Neuronal stem cell (in vitro differentiated cells): ENCODE data around the gene C1RL.

Experiments
- DNase-seq: peaks from one replicate; pipeline ENCODE4 v3.0.0-alpha.2; 2013; ENCODE audit warnings: low spot score
- H2AFZ ChIP-seq: one replicate; pipeline ENCODE4 v1.6.1; 2013; ENCODE audit warnings: mild to moderate bottlenecking, low read length, inconsistent platforms
- H2AK5ac ChIP-seq: 2 replicates; pipeline ENCODE4 v1.6.1; 2013; ENCODE audit warnings: low read depth, mild to moderate bottlenecking, inconsistent platforms, low read length, moderate library complexity, mixed read lengths
- H2BK120ac ChIP-seq: 2 replicates; pipeline ENCODE4 v1.6.1; 2013; ENCODE audit warnings: low read depth, mild to moderate bottlenecking, inconsistent platforms, low read length, moderate library complexity, mixed read lengths
- H2BK12ac ChIP-seq: one replicate; pipeline ENCODE4 v1.6.1; 2013; ENCODE audit warnings: low read length, inconsistent platforms
- H2BK15ac ChIP-seq: 2 replicates; pipeline ENCODE4 v1.6.1; 2013; ENCODE audit warnings: mild to moderate bottlenecking, low read length, inconsistent platforms, mixed read lengths
- H2BK5ac ChIP-seq: one replicate; pipeline ENCODE4 v1.6.1; 2013; ENCODE audit warnings: inconsistent platforms, mild to moderate bottlenecking, low read length, moderate library complexity
- H3K14ac ChIP-seq: one replicate; pipeline ENCODE4 v1.6.1; 2013; ENCODE audit warnings: low read length, inconsistent platforms
- H3K18ac ChIP-seq: 2 replicates; pipeline ENCODE4 v1.6.1; 2013; ENCODE audit warnings: low read length, inconsistent platforms
- H3K23ac ChIP-seq: 2 replicates; pipeline ENCODE4 v1.6.1; 2013; ENCODE audit warnings: low read depth, mild to moderate bottlenecking, mixed read lengths, low read length, inconsistent platforms; ENCODE audit not compliant: poor library complexity
- H3K27ac ChIP-seq: replicated peaks from 3 replicates; pipeline ENCODE4 v1.5.1; 2013; ENCODE audit warnings: low read length, inconsistent platforms
- H3K27me3 ChIP-seq, 3 experiments: 2 replicates each; pipeline ENCODE4 v1.6.1; 2013; ENCODE audit warnings: low read length in 3 of 3, mild to moderate bottlenecking in 2 of 3, inconsistent platforms in 1 of 3, low read depth in 1 of 3, mixed read lengths in 1 of 3, moderate library complexity in 1 of 3; ENCODE audit not compliant: control insufficient read depth in 3 of 3, insufficient read depth in 3 of 3
- H3K36me3 ChIP-seq, 2 donors: replicated peaks in 1 of 2; 2 replicates each; pipeline ENCODE4 v1.6.1; 2013; ENCODE audit warnings: low read length in 2 of 2; ENCODE audit not compliant: control insufficient read depth in 2 of 2, insufficient read depth in 2 of 2
- H3K4ac ChIP-seq: 2 replicates; pipeline ENCODE4 v1.6.1; 2013; ENCODE audit warnings: inconsistent platforms, mild to moderate bottlenecking, low read length, moderate library complexity
- H3K4me1 ChIP-seq, 2 donors: 1 replicate in 1 of 2; 2 replicates in 1 of 2; pipeline ENCODE4 v1.6.1; 2013; ENCODE audit warnings: low read length in 2 of 2, low read depth in 1 of 2; ENCODE audit not compliant: control insufficient read depth in 2 of 2, insufficient read depth in 1 of 2
- H3K4me2 ChIP-seq: one replicate; pipeline ENCODE4 v1.6.1; 2013; ENCODE audit warnings: mild to moderate bottlenecking, low read length, inconsistent platforms; ENCODE audit not compliant: insufficient read depth, poor library complexity, severe bottlenecking
- H3K4me3 ChIP-seq, 2 donors: 2 replicates each; pipeline ENCODE4 v1.5.1; 2013; ENCODE audit warnings: low read length in 2 of 2, mild to moderate bottlenecking in 2 of 2, inconsistent platforms in 1 of 2, moderate library complexity in 1 of 2
- H3K79me1 ChIP-seq: one replicate; pipeline ENCODE4 v1.6.1; 2013; ENCODE audit warnings: low read depth, mild to moderate bottlenecking, inconsistent platforms, low read length, moderate library complexity
- H3K9ac ChIP-seq: one replicate; pipeline ENCODE4 v1.6.1; 2013; ENCODE audit warnings: mild to moderate bottlenecking, low read depth, low read length, inconsistent platforms; ENCODE audit not compliant: poor library complexity
- H3K9me3 ChIP-seq, 2 donors: replicated peaks in 1 of 2; 2 replicates each; pipeline versions ENCODE3 to v1.6.1; 2013; ENCODE audit warnings: low read length in 2 of 2, mild to moderate bottlenecking in 2 of 2, inconsistent platforms in 1 of 2, low read depth in 1 of 2, mixed read lengths in 1 of 2, moderate library complexity in 1 of 2; ENCODE audit not compliant: control insufficient read depth in 2 of 2, insufficient read depth in 1 of 2
- H4K8ac ChIP-seq: one replicate; pipeline ENCODE4 v1.6.1; 2013; ENCODE audit warnings: low read depth, mild to moderate bottlenecking, inconsistent platforms, low read length, moderate library complexity
- H4K91ac ChIP-seq: one replicate; pipeline ENCODE4 v1.6.1; 2013; ENCODE audit warnings: low read length, low read depth, mild to moderate bottlenecking, inconsistent platforms; ENCODE audit not compliant: poor library complexity
- WGBS, 2 donors: extraction: QIAGEN DNeasy Blood & Tissue Kit; methylation state at CpG; one replicate each; pipeline ENCODE4 v1.1.7; 2013; ENCODE audit warnings: missing lambda C conversion rate in 2 of 2, mixed read lengths in 1 of 2; ENCODE audit not compliant: insufficient read length in 2 of 2, insufficient replicate concordance in 1 of 2; ENCODE audit errors: extremely low coverage in 2 of 2; 5-methylcytosine and 5-hydroxymethylcytosine counted together

The C1RL gene

GRCh38 chr12:7075939-7076338 is 33.1 kb downstream of the C1RL start:
- no peak overlapping the region for H3K27ac ChIP-seq
- H2BK5ac ChIP-seq = no peak overlapping the region

GRCh38 chr12:7075518-7075917 is 33.5 kb downstream of the C1RL start:
- no peak overlapping the region for H3K4ac ChIP-seq
- H4K8ac ChIP-seq = no peak overlapping the region
- H3K9me3 ChIP-seq = no peaks in the 10 kb centered on the region
- no peak overlapping the region for H3K27ac ChIP-seq
- no peak overlapping the region for H2BK15ac ChIP-seq
- no peak overlapping the region for H2AK5ac ChIP-seq
- DNase-seq = no peak
- peaks cover 0 to 3% (median 0%) of the 10 kb centered on the region in 3 experiments for H3K27me3 ChIP-seq
- H3K9ac ChIP-seq = no peak overlapping the region
- no peak overlapping the region for H3K14ac ChIP-seq
- H4K91ac ChIP-seq = no peak overlapping the region
- no peak overlapping the region for H3K23ac ChIP-seq
- H3K18ac ChIP-seq = no peak overlapping the region
- no peaks in the 10 kb centered on the region for H3K79me1 ChIP-seq
- H3K4me1 ChIP-seq = no peaks in the 10 kb centered on the region
- no peak overlapping the region for H2AFZ ChIP-seq
- no peaks in the 10 kb centered on the region for H3K36me3 ChIP-seq
- WGBS, 2 donors = no CpG with 5 or more reads among the region's 3 CpGs
- no peak overlapping the region for H2BK12ac ChIP-seq
- H2BK120ac ChIP-seq = no peak overlapping the region
- no peak overlapping the region for H2BK5ac ChIP-seq
- no peak overlapping the region for H3K4me2 ChIP-seq
- H3K4me3 ChIP-seq = no peak overlapping the region

More at GRCh38 chr12:7075939-7076338, 33.1 kb downstream of the C1RL start:
- no peak overlapping the region for H3K4me3 ChIP-seq
- no peak overlapping the region for H2AFZ ChIP-seq
- H3K79me1 ChIP-seq = no peaks in the 10 kb centered on the region
- H3K27me3 ChIP-seq = peaks cover 0 to 3% (median 0%) of the 10 kb centered on the region in 3 experiments
- H3K18ac ChIP-seq = no peak overlapping the region
- no peak overlapping the region for H2BK12ac ChIP-seq
- no peak overlapping the region for H3K23ac ChIP-seq
- H3K4me1 ChIP-seq = no peaks in the 10 kb centered on the region
- no peak overlapping the region for H3K14ac ChIP-seq
- H2BK15ac ChIP-seq = no peak overlapping the region
- H3K4ac ChIP-seq = no peak overlapping the region
- no peak for DNase-seq
- no peak overlapping the region for H3K9ac ChIP-seq
- no CpG with 5 or more reads among the region's 3 CpGs for WGBS, 2 donors
- H4K8ac ChIP-seq = no peak overlapping the region
- no peak overlapping the region for H2BK120ac ChIP-seq
- H3K36me3 ChIP-seq = peaks cover 0 to 2% of the 10 kb centered on the region in 2 donors
- no peak overlapping the region for H2AK5ac ChIP-seq
- H3K9me3 ChIP-seq = peaks cover 0 to 2% of the 10 kb centered on the region in 2 donors
- no peak overlapping the region for H4K91ac ChIP-seq
- H3K4me2 ChIP-seq = no peak overlapping the region

GRCh38 chr12:7073946-7074345 is 35.1 kb downstream of the C1RL start:
- Histone ChIP-seq H3K9me3 (no peaks in the 10 kb centered on the region), H2BK12ac (no peak overlapping the region), H4K8ac (no peak overlapping the region), H3K36me3 (no peaks in the 10 kb centered on the region), H4K91ac (no peak overlapping the region), H3K27me3 (peaks cover 0 to 3% (median 0%) of the 10 kb centered on the region in 3 experiments), H3K9ac (no peak overlapping the region), H2AFZ (no peak overlapping the region), H3K4me2 (no peak overlapping the region), H2BK5ac (no peak overlapping the region), H3K27ac (no peak overlapping the region), H3K79me1 (no peaks in the 10 kb centered on the region), H3K4ac (no peak overlapping the region), H3K4me1 (no peaks in the 10 kb centered on the region), H3K14ac (no peak overlapping the region), H2BK15ac (no peak overlapping the region), H3K4me3 (no peak overlapping the region), H3K23ac (no peak overlapping the region), H3K18ac (no peak overlapping the region), H2AK5ac (no peak overlapping the region), H2BK120ac (no peak overlapping the region)
- no CpG with 5 or more reads among the region's 1 CpG for WGBS, 2 donors
- no peak for DNase-seq

- no peak overlapping the region for H3K14ac ChIP-seq
- H3K9ac ChIP-seq = no peak overlapping the region
- no peak overlapping the region for H4K91ac ChIP-seq
- H3K4ac ChIP-seq = no peak overlapping the region
- no CpG with 5 or more reads among the region's 6 CpGs for WGBS, 2 donors
- no peak overlapping the region for H4K8ac ChIP-seq
- H2BK15ac ChIP-seq = no peak overlapping the region
- no peak overlapping the region for H2BK120ac ChIP-seq
- no peak overlapping the region for H3K27ac ChIP-seq
- no peaks in the 10 kb centered on the region for H3K9me3 ChIP-seq
- peaks cover 0 to 3% (median 0%) of the 10 kb centered on the region in 3 experiments for H3K27me3 ChIP-seq
- H2AFZ ChIP-seq = no peak overlapping the region
- no peaks in the 10 kb centered on the region for H3K79me1 ChIP-seq
- H3K4me3 ChIP-seq = no peak overlapping the region
- DNase-seq = no peak
- H3K4me2 ChIP-seq = no peak overlapping the region
- H3K4me1 ChIP-seq = no peaks in the 10 kb centered on the region
- no peak overlapping the region for H2BK5ac ChIP-seq
- no peak overlapping the region for H2BK12ac ChIP-seq
- no peak overlapping the region for H2AK5ac ChIP-seq
- H3K36me3 ChIP-seq = no peaks in the 10 kb centered on the region
- no peak overlapping the region for H3K23ac ChIP-seq
- H3K18ac ChIP-seq = no peak overlapping the region
These were observed 36.5 kb downstream of the C1RL start for GRCh38 chr12:7072554-7072953.
